Eye (tissue), 1 donor: ENCODE results near the gene ZNF578.
A peak's percentile ranks its signal among the peaks of the same experiment; 100 is the strongest.
"Not testable (repeated sequence)": the region's sequence is repeated elsewhere in the genome, so short reads cannot be mapped to it uniquely, and the experiment has no call there.

ENCODE experiments used
- DNase-seq: peaks from one replicate; pipeline ENCODE4 v3.0.0-alpha.2; 2015

Gene ZNF578

DNA sequence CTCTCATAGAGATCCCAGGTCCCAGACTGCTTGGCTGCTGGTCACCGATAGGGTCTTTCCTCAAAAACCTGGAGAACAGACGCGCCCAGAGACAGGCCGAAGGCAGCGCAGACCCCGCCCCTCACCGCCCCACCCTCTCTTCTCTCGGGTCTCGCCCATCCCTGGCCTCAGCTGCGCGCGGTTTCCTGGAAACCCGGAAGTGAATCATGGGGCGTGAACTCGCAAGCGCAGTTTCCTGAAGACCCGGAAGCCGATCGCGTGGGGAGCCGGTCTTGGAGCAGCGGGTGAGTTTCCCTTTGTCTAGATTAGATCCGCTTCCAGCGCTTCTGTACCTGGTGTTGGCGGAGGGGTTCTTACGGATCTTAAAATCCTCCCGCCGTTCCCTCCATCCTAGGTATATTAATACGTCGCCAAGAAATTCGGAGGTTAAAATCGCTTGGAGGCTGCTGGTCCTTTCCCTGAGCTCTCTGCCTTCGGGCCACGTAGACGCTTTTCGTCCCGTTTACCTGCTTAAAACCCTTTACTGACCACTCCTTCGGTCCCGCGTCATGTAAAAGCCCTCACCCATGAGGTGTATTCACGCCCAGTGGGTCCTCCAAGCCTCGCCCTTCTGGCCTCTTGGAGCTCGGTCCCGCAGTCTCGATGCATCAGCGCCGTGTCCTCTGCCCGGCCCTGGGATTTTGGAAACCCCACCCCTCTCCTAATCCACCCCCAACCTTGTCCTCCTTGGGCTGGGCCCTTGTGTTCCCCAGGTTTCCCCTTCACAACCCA, at the start of gene ZNF578:
Gene ZNF578 (plus strand): TSS at position 230 of the 771 bp plus-strand sequence. CDS start 48,293 bp downstream, outside the sequence.
- DNase-seq = peak; percentile 96

DNA sequence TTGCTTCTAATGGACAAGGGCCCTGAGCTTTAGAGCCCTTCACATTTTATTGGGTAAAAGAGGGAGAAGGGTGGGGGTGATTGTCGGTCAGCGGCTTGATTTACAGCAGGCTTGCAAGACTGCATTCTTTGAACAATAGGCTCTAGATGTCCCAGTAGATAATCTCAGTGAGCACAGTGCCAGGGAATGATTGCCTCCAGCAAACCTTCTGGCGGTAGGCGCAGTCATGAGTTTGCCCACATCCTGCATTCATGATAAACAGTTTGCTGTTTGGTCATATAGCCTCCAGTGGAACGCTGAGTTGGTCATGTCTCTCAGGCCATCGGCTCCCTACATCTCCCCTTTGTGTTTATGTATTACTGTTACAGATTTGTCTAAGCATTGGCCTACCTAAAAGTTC, 43.1 kb upstream of the ZNF578 start:
- no peak for DNase-seq

DNA sequence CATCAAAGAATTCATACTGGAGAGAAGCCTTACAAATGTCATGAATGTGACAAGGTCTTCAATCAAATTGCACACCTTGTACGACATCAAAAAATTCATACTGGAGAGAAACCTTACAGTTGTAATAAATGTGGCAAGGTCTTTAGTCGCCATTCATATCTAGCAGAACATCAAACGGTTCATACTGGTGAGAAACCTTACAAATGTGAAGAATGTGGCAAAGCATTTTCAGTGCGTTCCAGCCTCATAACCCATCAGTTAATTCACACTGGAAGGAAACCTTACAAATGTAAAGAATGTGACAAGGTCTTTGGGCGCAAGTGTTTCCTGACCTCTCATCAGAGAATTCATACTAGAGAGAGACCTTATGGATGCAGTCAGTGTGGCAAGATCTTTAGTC, 37.6 kb upstream of the ZNF578 start:
- DNase-seq = no peak

DNA sequence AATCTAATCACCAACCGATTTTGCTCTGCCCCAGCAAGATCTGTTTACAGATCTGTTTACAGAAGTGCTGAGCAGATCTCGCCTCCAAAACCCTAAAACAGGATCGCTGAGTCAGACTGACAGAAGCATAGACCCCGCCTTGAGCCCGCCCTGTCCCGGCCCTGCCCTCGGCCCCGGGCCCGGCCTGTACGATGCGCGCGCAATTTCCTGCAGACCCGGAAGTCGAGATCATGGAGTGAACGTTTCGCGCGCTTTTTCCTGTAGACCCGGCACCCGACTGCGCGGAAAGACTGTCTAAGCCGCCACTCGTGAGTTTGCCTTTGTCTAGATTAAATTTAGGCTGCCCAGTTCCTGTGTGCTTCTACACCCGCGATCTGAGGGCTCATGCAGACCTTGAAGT, 24.4 kb upstream of the ZNF578 start, which contains the start of gene ZNF534:
Gene ZNF534 (plus strand): TSS at position 212 of the 400 bp plus-strand sequence. CDS start 2,327 bp downstream, outside the sequence.
- DNase-seq = no peak

DNA sequence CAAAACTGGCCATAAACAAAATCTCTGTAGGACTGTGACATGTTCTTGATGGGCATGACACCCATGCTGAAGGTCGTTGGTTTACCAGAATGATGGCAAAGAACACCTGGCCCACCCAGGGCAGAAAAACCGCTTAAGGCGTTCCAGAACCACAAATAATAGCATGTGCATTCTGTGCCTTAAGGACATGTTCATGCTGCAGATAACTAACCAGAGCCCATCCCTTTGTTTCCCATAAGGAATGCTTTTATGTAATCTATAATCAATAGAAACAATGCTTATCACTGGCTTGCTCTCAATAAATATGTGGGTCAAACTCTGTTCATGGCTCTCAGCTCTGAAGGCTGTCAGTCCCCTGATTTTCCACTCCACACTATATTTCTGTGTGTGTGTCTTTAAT, 11.2 kb upstream of the ZNF578 start:
- DNase-seq = no peak

DNA sequence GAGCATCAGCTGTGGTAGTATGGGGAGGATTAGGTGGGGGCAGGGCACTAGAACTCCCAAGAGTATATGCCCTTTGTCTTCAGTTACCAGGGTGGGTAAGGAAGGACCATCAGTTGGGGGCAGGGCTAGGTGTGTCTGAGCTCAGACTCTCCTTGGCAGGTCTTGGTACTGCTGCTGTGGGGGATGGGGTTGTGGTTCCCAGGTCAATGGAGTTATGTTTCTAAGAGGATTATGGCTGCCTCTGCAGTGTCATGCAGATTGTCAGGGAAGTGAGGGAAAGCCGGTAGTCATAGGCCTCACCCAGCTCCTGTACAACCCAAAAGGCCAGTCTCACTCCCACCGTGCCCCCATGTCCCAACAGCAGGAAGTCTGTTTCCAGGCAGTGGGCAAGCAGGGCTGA, 8.8 kb upstream of the ZNF578 start:
- DNase-seq = no peak

DNA sequence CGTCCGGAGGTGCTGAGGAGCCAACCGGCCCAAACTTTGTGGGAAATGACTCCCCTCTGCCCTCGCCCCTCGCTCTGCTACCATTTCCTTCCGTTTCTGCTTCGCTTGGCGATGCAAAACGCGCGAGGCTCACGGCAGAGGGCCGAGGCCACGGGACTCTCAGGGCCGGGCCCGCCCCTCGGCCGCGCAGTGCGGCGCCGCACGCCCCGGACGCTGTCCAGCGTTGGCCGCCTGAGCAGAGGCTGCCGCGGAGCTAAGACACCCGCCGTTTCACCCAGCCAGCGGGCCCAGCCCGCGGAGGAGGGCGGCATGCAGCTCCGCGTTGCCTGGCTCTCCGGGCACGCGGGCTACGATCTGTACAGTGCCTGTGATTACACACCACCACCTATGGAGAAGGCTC, 2.1 kb upstream of the ZNF578 start:
- DNase-seq = no peak

DNA sequence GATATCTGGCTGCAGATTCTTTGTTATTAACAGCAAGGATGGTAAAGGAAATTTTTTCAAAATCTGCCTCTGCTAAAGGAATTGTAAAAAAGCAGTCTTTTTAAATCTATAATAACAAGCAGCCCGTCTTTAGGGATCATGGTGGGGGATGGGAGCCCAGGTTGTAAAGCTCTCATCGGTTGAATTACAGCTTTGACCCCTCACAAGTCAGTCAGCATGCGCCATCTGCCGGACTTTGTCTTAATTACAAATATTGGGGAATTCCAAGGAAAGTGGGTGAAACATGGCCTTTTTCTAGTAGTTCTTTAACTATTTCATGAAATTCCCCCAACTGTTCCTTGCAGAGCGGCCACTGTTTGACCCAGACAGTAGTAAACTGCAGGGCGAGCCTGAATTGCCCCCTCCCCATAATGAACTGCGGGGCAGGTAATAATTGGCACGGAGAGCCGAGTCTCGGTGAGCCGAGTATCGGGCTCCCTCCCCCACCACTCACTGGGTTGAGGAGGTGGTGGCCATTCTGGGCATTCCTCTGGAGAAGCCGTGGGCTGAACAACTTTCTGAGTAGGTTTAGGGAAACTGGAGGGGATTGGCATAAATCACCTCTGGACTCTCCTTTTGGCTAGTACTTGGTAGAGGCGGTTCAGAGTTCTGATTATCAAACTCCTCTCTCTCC, 11.6 kb downstream of the ZNF578 start:
- DNase-seq = no peak

DNA sequence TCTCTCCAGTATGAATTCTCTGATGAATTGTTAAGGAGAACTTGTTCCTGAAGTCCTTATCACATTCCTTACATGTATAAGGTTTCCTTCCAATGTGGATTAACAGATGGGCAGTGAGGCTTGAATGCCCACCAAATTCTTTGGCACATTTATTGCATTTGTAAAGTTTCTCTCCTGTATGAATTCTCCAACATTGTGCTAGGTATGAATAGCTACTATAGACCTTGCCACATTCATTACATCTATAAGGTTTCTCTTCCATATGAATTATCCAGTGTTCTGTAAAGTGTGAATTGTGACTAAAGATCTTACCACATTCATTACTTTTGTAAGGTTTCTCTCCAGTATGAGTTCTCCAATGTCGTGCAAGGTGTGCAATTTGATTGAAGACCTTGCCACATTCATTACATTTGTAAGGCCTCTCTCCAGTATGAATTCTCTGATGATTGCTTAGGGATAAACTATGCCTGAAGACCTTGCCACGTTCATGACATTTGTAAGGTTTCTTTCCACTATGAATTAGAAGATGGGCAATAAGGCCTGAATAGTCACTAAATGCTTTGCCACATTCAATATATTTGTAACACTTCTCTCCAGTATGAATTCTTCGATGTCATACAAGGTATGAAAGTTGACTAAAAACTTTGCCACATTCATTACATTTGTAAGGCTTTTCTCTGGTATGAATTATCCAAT, 20.4 kb downstream of the ZNF578 start:
- no peak for DNase-seq

DNA sequence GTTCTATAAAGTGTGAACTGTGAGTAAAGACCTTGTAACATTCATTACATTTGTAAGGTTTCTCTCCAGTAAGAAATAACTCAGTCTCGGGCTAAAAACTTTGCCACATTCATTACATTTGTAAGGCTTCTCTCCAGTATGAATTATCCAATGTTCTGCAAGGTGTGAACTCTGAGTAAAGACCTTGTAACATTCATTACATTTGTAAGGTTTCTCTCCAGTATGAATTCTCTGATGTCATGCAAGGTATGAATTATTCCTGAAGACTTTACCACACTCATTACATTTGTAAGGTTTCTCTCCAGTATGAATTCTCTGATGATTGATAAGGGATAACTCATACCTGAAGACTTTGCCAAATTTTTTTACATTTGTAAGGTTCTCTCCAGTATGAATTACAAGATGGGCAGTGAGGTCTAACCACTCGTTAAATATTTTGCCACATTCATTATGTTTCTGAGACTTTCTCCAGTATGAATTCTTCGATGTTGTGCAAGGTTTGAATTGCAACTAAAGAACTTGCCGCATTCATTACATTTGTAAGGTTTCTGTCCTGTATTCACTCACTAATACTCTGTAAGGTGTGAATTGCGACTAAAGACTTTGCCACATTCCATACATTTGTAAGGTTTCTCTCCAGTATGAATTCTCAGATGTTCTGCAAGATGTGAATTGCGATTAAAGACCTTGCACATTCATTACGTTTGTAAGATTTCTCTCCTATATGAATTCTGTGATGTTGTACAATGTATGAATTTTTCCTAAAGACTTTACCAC, 21.2 kb downstream of the ZNF578 start:
- no peak for DNase-seq

DNA sequence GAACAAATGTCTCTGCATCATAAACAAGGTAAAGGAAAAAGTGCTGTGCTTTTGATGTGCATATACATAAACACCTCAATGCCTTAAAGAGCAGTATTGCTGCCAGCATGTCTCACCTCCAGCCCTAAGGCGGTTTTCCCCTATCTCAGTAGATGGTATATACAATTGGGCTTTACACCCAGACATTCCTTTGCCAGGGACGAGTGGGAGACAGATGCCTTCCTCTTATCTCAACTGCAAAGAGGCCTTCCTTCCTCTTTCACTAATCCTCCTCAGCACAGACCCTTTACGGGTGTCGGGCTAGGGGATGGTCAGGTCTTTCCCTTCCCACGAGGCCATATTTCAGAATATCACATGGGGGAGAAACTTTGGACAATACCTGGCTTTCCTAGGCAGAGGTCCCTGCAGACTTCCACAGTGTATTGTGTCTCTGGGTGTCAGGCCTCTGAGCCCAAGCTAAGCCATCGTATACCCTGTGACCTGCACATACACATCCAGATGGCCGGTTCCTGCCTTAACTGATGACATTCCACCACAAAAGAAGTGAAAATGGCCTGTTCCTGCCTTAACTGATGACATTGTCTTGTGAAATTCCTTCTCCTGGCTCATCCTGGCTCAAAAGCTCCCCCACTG, 30.9 kb downstream of the ZNF578 start:
- not testable (repeated sequence) for DNase-seq

DNA sequence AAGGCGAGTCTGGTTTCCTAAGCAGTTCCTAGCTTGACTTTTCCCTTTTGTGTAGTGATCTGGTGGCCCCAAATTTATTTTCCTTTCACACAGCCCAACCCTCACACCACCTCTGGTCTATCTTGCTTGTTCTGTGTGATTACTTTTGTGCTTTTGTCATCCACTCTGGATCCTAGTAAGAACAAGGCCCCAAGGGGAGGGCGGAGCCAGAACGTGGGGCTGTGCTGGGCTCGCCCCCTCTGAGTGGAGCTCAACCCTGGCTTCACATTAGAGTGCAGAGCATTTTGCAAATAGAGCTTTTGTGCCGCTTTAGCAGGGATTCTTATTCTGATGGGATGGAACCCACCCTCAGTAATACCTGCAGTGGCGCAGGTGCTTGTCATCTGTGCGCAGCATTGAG, 31.7 kb downstream of the ZNF578 start:
- not testable (repeated sequence) for DNase-seq

DNA sequence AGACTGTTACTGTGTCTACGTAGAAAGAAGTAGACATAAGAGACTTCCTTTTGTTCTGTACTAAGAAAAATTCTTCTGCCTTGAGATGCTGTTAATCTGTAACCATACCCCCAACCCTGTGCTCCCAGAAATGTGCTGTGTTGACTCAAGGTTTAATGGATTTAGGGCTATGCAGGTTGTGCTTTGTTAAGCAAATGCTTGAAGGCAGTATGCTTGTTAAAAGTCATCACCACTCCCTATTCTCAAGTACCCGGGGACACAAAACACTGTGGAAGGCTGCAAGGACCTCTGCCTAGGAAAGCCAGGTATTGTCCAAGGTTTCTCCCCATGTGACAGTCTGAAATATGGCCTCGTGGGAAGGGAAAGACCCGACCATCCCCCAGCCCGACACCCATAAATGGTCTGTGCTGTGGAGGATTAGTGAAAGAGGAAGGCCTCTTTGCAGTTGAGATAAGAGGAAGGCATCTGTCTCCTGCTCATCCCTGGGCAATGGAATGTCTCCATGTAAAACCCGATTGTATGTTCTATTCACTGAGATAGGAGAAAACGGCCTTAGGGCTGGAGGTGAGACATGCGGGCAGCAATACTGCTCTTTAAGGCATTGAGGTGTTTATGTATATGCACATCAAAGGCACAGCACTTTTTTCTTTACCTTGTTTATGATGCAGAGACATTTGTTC, 32.3 kb downstream of the ZNF578 start:
- DNase-seq = not testable (repeated sequence)

DNA sequence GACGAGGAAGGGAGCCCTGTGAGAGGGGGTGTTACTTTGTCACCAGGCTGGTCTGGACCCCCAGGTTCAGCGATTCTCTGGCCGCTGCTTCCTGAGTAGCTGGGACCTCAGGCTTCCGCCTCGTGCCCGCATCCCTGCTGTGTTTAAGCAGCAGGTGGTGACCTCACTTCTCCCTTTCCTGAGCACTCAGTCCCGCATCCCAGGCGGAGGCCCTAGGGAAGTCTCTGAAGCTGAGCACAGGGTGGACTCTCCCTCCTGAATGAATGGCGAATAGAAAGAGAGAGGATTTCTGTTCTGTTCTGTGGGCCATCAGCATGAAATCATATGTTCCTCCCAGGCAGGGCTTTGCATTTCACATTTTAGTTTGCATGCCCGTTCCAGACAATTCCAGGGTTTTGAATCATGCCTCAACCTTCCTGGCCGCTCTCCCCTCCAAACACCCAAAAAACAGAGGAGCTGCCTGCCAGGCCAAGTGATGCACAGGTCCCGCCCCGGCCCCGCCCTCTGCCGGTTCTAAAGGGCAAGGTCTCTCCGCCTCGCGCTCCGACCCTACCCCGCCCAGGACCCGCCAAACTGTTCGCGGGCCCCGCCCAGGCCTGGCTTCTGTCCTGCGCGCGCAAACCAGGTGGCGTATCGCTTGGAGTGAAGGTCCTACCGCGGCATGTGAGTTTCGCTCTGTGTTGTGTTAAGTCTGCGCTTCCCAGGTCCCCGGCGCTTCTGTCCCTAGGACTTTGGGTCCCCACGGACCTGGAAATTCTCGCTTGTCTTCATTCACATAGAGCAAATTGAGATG, 39.0 kb downstream of the ZNF578 start:
- peak; percentile 62 for DNase-seq

DNA sequence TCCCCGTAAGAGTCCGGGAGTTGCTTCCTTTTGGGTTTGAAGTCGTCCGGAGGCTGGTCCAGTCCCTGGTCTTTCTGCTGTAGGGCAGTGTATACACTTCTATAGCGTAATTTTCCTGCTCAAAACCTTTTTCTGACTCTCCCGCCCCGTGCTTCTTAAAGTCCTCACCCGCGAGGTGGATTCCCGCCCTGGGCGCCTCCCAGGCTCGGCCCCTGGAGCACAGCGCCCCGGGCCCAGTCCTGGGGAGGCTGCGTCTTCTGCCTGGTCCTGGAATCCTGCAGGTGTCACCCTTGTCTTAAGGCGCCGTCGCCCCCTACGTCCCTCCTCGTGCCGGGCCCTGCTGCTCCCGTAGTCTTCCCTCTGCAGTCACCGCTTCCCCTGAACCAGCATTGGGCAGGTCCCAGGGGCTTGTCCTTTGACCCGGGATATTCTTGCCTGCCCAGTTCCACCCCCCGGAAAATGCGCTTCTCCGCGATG, 39.7 kb downstream of the ZNF578 start:
- no peak for DNase-seq

DNA sequence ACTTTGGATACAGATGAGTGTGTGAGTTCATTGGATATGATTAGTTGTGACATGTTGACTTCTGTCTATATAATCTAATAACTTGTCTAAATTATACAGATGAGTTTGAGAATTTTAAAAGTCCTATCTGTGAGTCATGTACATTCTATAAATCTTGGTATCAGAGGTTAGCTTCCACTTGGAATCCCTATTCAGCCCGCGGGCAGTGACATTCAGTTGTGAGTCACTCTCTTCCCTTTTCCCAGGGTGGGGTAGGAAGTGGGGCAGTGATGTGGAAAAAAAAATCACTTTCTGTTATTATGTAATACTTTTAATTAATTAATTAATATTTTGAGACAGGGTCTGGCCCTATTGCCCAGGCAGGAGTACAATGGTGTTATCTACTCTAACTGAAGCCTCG, 41.2 kb downstream of the ZNF578 start:
- DNase-seq = no peak

DNA sequence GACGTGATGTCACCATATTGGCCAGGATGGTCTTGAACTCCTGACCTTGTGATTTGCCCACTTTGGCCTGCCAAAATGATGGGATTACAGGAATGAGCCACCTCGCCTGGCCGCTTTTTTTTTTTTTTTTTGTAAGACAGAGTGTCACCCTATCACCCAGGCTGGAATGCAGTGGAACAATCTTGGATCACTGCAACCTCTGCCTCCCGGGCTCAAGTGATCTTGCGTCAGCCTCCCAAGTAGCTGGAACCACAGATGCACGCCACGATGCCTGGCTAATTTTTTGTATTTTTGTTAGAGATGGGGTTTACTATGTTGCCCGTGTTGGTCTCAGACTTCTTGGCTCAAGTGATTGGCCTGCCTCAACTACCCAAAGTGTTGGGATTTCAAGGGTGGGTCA, 45.2 kb downstream of the ZNF578 start:
- DNase-seq = no peak

DNA sequence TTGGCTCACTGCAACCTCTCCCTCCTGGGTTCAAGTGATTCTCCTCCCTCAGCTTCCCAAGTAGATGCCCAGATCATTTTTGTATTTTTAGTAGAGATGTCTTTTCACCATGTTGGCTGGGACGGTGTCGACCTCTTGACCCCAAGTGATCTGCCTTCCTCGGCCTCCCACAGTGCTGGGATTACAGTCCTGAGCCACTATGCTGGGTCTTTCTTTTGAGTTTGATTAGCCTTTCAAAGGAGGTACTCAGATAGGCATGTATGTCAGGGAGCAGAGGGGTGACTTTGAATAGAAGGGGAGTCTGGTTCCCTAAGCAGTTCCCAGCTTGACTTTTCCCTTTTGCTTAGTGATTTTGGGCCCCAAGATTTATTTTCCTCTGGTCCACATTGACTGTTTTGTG, 47.1 kb downstream of the ZNF578 start:
- DNase-seq = not testable (repeated sequence)

DNA sequence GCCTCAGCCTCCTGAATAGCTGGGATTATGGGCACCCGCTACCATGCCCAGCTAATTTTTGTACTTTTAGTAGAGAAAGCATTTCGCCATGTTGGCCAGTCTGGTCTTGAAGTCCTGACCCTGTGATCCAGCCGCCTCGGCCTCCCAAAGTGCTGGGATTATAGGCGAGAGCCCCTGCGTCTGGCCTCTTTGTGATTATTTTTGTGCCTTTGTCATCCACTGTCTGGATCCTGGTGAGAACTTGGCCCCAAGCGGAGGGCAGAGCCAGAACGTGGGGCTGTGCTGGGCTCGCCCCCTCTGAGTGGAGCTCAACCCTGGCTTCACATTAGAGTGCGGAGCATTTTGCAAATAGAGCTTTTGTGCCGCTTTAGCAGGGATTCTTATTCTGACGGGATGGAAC, 47.6 kb downstream of the ZNF578 start:
- DNase-seq = not testable (repeated sequence)

DNA sequence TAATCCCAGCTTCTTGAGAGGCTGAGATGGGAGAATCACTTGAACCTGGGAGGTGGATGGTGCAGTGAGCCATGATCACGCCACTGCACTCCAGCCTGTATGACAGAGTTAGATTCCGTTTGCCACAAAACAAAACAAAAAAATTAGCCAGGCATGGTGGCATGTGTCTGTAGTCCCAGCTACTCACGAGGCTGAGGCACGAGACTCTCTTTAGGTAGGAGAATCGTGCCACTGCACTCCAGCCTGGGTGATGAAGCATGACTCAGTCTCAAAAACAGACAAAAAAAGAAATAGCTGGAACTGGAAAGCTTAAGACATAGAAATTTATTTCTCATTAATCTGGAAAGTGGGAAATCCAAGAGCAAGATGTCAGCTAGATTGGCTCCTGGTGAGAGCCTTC, 53.9 kb downstream of the ZNF578 start:
- no peak for DNase-seq

DNA sequence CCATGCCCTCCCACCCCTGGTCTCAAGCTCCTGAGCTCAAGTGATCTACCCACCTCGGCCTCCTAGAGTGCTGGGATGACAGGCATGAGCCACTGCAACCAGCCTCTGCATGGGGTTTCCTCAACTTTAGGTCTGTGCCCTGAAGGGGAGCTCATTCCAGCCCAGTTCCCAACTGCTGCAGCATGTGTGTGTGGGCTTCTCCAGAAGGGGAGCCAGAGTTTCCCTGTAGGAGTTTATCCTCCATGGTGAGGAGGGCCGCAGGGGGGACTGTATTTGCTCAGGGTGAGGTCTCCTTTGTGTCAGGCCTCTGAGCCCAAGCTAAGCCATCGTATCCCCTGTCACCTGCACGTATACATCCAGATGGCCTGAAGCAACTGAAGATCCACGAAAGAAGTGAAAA, 62.8 kb downstream of the ZNF578 start:
- DNase-seq = no peak
